OCI-LY3 (cell line): ENCODE results near the gene PRUNE2.

ENCODE experiments used
- CTCF ChIP-seq: fragments of 200-600, 300-600 bp; sonication (generic); IDR thresholded peaks from 2 replicates; pipeline ENCODE4 v1.5.1; 2014; ENCODE audit warnings: antibody characterized with exemption, low read length, low read depth
- EZH2phosphoT487 ChIP-seq: fragments of 200-600 bp; shearing (Covaris generic); IDR thresholded peaks from 2 replicates; pipeline ENCODE4 v1.6.1; 2018; ENCODE audit warnings: antibody characterized with exemption, mixed run types, low read depth

DNA sequence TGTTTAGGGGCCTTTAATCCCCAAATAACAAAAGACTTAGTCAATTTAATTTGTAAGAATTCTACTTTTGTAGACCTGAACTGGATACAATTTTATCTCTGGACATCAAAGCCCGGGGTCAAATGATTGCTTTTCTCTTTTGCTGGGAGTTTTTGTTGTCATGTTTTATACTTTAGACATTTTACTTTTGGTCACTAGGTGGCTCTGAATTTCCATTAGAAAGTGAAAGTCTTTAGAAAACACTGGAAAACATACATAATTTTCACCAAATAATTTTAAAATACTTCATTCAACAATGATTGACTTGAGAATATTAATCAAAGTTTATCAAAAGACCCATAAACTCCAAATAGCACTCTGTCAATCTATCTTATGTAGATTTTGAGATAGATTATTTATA lies 144.5 kb downstream of the PRUNE2 start:
- TF ChIP-seq CTCF (peak; percentile 57), EZH2phosphoT487 (no peak)
